Measurements from ENCODE around the gene AGAP1. TPM values are rescaled to one million over a fixed set of nuclear protein-coding genes. Genes with fewer than 3 reads are reported as not detected.

The AGAP1 gene
- polyA plus RNA-seq, 1 donor from 2014 or later = 17.4 TPM

- Histone ChIP-seq H3K79me2 (replicated peaks; ENCODE audit: insufficient read depth, low read length) (no peaks in the 10 kb centered on the region), H3K9ac (ENCODE audit: low read length) (no peak overlapping the region)
Measured at GRCh38 chr2:235640926-235641723, 147.3 kb downstream of the AGAP1 start.

GRCh38 chr2:235641956-235642355 is 148.1 kb downstream of the AGAP1 start:
- Histone ChIP-seq H3F3A (ENCODE audit: insufficient read depth, low read length, poor library complexity, severe bottlenecking) (no peaks in the 10 kb centered on the region), H3K9me2 (ENCODE audit: insufficient read depth, low read length) (no peaks in the 10 kb centered on the region), H3K9me3 (ENCODE audit: low read length) (no peaks in the 10 kb centered on the region), H3K27me3 (ENCODE audit: insufficient read depth, low read depth, low read length) (peaks cover 4% of the 10 kb centered on the region), H3K27ac (ENCODE audit: low read length) (no peak overlapping the region), H3K4me3 (ENCODE audit: low read length) (no peak overlapping the region), H3K4me2 (ENCODE audit: low read length) (no peak overlapping the region), H3K9ac (ENCODE audit: low read length) (no peak overlapping the region), H2AFZ (ENCODE audit: low read depth, low read length) (no peak overlapping the region), H3K79me2 (replicated peaks; ENCODE audit: insufficient read depth, low read length) (no peaks in the 10 kb centered on the region), H3K36me3 (ENCODE audit: insufficient read depth, low read length) (no peaks in the 10 kb centered on the region), H4K20me1 (ENCODE audit: insufficient read depth) (no peaks in the 10 kb centered on the region)
- no peak for TF ChIP-seq EP300 (conservative IDR thresholded peaks at IDR 0.05; ENCODE audit: poor library complexity, severe bottlenecking)
- TF ChIP-seq REST (IDR thresholded peaks at IDR 0.05; ENCODE audit: borderline replicate concordance) = no peak
- no peak for TF ChIP-seq TAF1 (IDR thresholded peaks at IDR 0.05; ENCODE audit: low read depth)
- TF ChIP-seq MXI1 (conservative IDR thresholded peaks at IDR 0.05; ENCODE audit: poor library complexity, severe bottlenecking) = no peak
- no peak for TF ChIP-seq CTCF (IDR thresholded peaks at IDR 0.05; ENCODE audit: poor library complexity, severe bottlenecking)

More at GRCh38 chr2:235640926-235641723, 147.3 kb downstream of the AGAP1 start:
- Histone ChIP-seq H3K4me2 (ENCODE audit: low read length) (no peak overlapping the region), H3K4me3 (ENCODE audit: low read length) (no peak overlapping the region), H2AFZ (ENCODE audit: low read depth, low read length) (no peak overlapping the region), H3K27me3 (ENCODE audit: insufficient read depth, low read depth, low read length) (peaks cover 4% of the 10 kb centered on the region), H3K27ac (ENCODE audit: low read length) (no peak overlapping the region), H3K36me3 (ENCODE audit: insufficient read depth, low read length) (no peaks in the 10 kb centered on the region), H3K9me3 (ENCODE audit: low read length) (no peaks in the 10 kb centered on the region), H4K20me1 (ENCODE audit: insufficient read depth) (no peaks in the 10 kb centered on the region), H3F3A (ENCODE audit: insufficient read depth, low read length, poor library complexity, severe bottlenecking) (no peaks in the 10 kb centered on the region), H3K9me2 (ENCODE audit: insufficient read depth, low read length) (no peaks in the 10 kb centered on the region)
- TF ChIP-seq RAD21 (conservative IDR thresholded peaks at IDR 0.05) = no peak
- no peak for TF ChIP-seq REST (IDR thresholded peaks at IDR 0.05; ENCODE audit: borderline replicate concordance)
- no peak for TF ChIP-seq SMC3 (conservative IDR thresholded peaks at IDR 0.05; ENCODE audit: poor library complexity)
- TF ChIP-seq POLR2AphosphoS5 (IDR thresholded peaks at IDR 0.05) = no peak
- no peak for TF ChIP-seq CTCF (IDR thresholded peaks at IDR 0.05; ENCODE audit: poor library complexity, severe bottlenecking)
- TF ChIP-seq MXI1 (conservative IDR thresholded peaks at IDR 0.05; ENCODE audit: poor library complexity, severe bottlenecking) = no peak
- no peak for TF ChIP-seq EP300 (conservative IDR thresholded peaks at IDR 0.05; ENCODE audit: poor library complexity, severe bottlenecking)
- no peak for TF ChIP-seq EZH2 (IDR thresholded peaks at IDR 0.05; ENCODE audit: borderline replicate concordance, insufficient read depth, low read length, poor library complexity, severe bottlenecking)
- TF ChIP-seq TAF1 (IDR thresholded peaks at IDR 0.05; ENCODE audit: low read depth) = no peak

Data from neural cell (in vitro differentiated cells).